NCI-H446 (cell line): ENCODE measurements around the gene TCTN2.

Source experiments
- DNase-seq, 2 experiments: peaks; one replicate each; lab custom pipeline; 2025; lab: John Stamatoyannopoulos, UW

Gene TCTN2

DNA sequence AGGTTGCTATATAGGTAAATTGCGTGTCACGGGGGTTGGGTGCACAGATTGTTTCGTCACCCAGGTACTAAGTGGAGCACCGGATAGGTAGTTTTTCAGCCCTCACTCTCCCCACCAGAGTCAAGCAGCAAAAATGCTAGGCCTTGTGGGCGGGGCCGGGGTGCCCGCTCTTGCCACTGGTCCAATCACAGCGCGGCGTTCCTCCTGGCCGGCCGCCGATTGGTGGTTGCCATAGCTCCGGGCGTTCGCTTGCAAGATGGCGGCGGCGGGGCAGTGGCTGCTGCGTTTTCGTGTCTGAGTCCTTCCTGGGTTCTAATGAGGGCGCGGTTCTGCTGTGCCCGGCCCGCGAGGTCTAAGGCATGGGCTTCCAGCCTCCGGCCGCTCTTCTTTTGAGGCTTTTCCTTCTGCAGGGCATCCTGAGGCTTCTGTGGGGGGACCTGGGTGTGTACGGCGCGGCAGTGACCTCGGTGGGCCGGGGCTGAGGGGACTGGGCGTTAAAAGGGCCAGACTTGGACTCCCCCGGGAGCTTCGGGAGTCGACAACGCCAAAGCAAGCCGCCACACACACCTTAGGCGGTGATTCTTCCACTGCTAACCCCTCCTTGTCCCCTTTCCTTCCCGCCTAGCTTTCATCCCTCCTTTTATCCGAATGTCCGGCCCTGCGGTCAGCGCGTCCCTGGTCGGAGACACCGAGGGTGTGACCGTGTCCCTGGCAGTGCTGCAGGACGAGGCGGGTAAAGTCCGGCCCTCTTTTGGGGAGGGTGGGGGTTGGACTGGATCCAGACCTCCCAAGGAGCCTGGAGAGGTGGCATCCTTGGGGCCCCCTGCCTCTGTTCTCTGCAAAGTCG is at the start of gene TCTN2:
TCTN2 (plus strand) TSS at position 232 of the 847 bp plus-strand sequence; CDS start at position 360, 128 bp downstream.
- peak; percentile 77 to 92 for DNase-seq

DNA sequence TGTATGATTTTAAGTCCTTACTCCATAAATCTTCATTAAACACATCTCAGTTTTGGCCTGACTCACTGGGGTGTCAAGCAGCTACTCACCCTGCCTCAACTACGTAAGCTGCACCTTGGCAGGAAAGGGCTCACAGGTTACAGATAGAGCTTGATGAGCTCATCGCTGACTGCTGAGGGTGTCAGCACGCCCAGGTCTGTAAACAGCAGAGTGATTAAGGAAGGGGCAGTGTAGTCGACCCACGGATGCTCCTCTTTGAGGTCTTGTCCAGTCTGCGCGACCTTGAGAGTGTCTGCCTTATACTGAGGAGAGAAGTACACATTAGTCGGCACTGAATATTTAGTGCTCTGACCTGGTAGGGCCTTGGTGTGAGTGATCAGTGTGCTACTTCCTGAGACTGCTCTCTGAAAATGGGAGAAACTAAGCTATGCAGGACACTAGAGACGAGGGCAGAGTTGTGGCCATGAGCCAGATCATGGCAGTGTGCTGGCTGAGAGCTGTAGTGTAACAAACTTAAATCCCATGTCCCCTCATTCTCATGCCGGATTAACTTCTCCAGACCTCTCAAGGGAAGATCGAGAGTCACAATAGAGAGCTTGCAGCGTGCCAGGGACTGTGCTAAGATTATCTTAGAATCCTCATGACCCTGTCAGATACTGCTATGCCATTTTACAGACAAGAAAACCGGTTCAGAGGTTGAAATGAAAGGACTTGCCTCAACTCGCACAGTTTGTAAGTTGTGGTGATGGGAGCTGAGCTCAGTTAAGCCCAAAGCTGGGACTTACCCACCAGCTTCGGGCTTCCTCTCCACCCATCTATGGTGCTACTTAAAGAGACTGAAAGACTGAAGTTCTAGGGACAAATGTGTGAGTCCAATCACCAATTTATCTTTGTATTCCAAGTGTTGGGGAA is 49.0 kb upstream of the TCTN2 start:
- no peak for DNase-seq

DNA sequence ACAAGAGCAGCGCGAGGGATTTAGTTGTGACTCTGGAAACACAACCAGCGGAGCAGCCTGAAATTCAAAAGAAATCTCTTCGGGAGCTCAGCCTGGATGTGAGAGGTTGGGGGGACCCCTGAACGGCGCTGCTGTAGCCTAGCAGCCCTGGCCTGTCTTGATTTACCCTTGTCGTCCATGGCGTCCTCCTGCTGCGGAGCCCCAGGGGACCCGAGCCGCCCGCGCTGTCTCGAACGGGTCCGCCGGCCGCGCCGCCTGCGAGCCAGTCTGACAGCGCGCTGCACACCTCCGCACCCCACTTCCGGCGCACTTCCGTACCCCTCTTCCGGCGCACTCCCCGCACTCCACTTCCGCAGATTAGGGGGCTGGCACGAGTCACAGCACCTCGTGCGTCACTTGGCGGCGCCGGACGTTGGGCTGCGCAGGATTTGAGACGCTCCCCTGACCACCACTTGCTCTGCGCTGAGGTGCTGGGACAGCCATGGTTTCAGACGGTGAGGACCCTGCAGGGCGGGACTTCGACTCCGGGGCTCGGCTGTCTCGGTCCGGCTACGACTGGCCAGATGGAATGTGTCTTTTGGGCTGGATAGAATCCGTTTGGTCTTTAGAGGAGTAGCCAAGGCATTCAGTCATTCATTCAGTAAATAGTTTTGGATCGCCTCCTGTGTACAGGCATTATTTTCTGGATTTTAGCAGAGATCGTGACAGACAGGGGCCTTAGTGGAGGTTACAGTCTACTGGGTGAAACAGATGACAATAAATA is 37.4 kb upstream of the TCTN2 start, which contains the start of the genes EIF2B1 and GTF2H3:
EIF2B1 (minus strand) TSS at position 308 of the 763 bp plus-strand sequence; CDS start at position 179, 129 bp downstream.
GTF2H3 (plus strand) TSS at position 451 of the 763 bp plus-strand sequence; CDS start at position 482, 31 bp downstream.
- peak; percentile 94 to 96 for DNase-seq

DNA sequence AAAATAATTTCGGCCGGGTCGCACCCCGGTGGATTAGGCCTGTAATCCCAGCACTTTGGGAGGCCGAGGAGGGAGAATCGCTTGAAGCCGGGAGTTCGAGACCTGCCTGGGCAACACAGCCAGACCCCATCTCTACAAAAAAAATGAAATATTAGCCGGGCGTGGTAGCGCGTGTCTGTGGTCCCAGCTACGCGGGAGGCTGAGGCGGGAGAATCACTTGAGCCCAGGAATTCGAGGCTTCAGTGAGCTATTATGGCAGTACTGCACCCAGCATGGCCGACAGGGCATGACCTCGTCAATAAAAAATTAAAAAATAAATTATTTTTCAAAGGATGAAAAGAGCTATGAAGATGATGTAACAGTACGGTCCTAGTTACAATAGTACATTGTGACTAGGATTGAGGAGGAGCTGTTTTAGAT is 36.8 kb upstream of the TCTN2 start:
- DNase-seq, result no peak

DNA sequence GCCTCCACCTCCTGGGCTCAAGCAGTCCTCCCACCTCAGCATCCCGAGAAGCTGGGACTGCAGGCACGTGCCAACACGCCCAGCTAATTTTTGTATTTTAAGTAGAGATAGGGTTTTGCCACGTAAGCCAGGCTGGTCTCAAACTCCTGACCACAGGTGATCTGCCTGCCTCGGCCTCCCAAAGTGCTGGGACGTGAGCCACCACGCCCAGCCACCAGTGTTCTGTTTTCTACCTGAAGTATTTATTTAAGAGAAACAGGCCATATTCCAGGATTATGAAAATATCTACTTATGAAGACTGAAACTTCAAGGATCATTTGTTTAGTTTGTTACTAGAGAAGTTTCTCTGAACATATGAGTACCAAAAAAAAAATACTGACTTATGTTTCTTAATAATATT is 27.0 kb upstream of the TCTN2 start:
- no peak for DNase-seq

DNA sequence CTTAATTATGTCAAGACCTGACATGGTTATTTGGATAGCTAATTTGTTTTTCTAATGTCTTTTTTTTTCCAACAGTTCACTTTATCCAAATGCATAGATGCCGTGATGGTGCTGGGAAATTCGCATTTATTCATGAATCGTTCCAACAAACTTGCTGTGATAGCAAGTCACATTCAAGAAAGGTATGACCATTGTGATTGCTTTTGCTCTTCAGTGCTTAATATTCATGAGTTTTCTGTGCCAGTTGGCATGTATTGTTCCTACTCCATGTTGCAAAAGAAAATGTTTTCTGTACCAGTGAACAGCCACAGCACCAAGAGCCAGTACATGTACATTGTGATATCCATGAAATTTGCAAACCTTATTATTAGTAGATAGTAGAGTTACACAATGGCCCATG is 25.5 kb upstream of the TCTN2 start:
- DNase-seq, result no peak

DNA sequence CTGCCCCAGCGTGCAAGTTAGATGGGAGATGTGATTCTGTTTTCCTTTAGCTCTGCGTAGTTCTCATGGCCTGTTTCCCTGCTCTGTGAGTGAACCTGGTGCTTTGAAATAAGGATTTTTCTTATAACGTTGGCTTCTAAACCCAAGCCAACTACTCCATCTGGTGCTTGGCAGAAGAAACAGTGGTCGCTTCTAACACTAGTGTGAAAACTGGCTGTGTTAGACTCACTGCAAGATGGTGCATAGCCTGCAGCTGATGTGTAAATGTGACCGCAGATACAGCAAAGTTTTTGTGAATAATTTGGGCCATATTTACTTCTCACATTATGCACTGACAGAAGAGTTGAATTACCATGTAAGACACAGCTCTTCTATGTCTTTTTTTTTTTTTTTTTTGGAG is 25.0 kb upstream of the TCTN2 start:
- peak; percentile 10 to 71 for DNase-seq

DNA sequence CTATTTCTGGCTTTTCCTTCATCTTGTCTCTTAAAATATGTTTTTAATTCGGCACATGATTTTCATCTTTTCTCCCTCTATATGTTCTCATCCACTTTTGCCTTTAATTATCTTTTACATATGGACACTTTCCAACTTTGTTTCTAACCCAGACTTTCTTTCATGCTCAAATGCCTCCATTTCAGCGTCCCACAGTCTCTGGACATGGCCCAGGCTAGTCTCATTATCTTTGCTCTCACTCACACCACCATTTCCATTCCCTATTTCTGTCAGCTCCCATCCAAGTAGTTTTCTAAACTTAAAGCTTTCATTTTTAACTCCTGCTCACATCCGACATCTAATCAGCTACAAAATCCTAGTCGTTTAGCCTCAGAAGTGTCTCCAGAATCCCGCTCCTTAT is 22.5 kb upstream of the TCTN2 start:
- DNase-seq, result no peak

DNA sequence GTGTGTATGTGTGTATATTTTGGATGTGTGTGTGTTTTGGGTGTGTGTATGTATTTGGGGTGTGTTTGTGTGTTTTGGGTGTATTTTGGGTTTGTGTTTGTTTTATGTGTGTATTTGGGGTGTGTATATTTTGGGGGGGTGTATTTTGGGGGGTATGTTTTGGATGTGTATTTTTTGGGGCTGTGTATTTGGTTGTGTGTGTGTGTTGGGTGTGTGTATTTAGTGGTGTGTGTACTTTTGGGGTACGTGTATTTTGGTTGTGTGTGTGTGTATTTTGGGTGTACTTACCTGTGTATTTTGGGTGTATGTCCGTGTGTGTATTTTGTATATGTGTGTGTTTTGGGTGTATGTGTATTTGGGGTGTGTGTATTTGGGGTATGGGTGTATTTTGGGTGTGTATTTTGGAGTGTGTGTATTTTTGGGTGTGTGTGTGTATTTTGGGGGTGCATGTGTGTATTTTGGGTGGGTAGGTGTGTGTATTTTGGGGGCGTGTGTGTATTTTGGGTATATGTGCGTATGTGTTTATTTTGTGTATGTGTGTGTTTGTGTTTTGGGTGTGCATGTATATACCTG is 16.7 kb upstream of the TCTN2 start:
- no peak for DNase-seq

DNA sequence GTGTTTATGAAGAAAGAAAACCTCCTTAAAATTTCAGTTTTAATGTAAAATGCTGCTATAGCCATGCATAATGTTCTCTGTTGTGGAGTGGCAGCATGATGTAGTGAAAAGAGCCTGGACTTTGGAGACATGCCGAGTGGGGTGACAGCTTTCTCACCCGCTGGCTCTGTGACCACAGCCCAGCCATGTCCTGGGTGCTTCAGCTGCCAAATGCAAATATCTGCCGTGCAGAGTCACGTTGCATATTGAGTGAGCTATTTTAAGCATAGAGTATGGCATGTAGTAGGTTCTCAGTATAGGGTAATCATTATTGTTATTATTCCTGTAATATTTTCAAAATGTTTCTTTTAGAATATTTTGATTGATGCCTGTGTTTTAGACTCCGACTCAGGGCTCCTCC is 15.5 kb upstream of the TCTN2 start:
- DNase-seq, result no peak

DNA sequence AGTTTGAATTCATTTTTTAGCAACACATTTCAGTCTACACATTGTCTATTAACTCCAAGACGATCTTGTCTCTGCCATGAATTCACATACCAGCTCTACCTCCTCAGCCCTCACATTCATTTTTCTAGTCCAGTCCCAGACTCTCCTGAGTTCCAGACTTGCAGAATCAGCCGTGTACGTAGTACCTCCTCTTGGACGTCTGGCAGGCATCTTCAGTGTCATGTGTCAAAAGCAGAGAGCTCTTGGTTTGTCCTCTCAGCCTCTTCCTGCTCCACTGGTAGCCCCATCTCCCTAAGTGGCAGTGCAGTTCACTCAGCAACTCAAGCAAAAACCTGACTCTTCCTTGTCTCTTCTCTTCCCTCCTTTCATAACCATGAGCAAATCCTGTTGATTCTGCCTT is 14.5 kb upstream of the TCTN2 start:
- DNase-seq, result no peak

DNA sequence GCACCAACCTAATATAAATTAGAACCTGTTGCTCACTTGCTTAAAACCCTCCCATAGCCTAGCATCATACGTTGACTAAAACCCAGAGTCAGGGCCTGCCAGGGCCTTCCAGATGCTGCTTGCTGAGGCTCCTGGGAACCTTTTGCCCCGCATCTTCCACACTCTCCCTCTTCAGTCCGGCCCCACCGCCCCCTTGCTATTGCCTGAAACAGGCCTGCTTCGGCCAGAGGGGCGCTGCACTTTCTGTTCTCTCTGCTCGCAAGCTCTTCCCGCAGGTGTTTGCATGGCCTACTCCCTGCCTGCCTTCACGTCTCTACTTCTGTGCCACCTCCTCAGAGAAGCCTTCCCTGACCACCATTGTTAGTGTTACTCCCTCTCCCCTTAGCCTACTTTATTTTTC is 13.7 kb upstream of the TCTN2 start:
- no peak for DNase-seq

DNA sequence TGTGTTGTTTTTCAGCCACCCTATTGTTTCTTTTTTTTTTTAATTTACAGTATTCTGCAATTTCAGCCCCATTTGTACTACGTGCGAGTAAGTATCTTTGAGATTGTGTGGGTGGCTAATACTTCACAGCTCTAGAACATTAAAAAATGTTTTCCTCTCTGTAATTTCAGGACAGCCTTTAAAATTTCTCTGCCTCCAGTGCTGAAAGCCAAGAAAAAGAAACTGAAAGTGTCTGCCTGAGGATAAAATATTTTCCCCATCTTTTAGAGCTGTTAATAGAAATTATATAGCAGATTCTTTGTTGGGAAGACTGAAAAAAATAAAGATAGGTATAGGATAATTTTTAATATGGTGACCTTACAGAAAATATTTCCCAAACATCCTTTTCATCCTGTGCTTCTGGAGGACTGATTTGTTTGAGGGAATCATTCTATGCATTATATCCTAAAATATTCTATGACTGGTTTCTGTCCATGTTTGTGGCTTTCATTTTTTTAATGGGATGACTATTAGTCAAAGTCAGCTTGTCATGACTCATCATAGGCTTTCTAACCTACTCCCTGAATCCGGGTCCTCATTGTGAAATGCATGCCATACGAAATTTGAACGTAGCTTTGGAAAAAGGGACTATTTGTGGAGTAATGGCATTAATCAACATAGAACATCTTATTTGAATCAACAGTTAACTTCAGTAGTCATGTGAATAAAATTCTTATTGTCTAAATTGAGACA is 10.8 kb upstream of the TCTN2 start:
- no peak for DNase-seq

DNA sequence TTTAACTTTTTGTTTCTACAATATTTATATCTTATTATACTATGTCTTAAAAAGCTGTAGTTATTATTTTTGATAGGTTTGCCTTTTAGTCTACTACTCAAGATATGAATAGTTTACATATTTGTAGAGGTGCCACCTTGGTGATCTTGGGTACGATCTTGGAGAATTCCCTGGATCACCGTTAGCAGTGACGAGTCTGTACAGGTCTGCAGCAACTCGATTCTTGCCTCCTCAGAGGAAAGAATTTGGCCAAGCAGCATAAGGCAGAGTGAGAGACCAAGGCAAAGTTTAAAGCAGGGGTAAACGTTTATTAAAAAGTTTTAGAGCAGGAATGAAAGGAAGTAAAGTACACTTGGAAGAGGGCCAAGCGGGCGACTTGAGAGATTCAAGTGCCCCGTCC is 3.1 kb upstream of the TCTN2 start:
- no peak for DNase-seq

DNA sequence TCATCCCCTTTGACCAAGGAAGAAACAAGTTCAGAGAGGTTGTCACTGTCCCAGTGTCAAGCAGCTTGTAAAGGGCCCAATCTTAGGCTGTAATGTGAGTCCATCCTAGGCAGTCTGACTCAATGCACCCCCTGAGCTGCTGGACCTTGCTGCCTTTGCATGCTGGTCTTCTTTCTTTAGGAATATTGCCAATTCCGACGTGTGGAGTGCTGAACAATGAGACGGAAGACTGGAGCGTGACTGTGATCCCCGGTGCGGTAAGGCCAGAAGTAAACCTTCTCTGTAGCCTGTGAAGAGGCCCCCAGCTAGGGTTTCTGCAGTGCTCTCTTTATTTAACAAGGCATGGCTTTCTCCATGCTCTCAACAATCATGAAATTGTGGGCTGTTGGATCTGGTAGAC is 963 bp downstream of the TCTN2 start:
- no peak for DNase-seq

DNA sequence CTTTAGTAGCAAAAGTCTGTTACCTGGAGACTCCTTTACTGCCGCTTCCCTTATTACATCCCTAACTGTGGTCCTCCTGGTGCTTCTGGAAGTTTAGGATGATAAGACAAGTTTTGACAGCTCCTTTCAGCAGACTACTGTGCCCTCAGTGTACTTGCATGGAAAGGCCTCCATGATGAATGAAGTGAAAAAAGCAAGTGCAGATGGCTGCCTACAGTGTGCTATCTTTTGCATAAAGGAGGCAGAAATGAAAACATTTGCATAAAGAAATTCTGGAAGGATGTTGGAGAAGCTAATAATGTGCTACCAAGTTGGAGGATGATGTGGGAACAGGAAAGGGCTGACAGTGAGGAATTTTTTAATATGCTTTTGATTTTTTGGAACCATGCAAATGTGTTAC is 4.5 kb downstream of the TCTN2 start:
- DNase-seq, result no peak

DNA sequence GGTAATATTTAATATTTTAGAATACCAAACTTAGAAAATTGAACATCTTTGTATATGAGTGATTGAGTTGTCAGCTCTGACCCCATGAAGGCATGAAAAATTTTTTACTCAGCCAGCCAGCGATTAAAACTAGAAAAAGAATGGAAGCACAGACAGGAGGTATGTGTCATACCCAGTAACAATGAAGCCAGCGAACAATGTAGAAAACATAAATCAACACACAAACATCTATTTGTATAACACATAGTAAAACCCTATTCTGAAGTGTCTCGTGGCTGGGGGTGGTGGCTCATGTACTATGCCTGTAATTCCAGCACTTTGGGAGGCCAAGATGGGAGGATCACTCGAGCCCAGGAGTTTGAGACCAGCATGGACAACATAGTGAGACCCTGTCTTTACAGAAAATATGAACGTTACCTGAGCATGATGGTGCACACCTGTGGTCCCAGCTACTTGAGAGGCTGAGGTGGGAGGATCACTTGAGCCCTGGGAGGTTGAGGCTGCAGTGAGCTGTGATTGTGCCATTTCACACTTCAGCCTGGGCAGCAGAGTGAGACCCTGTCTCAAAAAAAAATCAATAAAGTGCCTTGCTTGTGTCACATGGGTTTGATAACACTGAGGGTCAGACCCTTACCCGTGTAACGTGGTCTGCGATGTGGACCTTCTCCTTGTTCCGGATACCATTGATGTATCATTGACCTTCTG is 5.9 kb downstream of the TCTN2 start:
- no peak for DNase-seq

DNA sequence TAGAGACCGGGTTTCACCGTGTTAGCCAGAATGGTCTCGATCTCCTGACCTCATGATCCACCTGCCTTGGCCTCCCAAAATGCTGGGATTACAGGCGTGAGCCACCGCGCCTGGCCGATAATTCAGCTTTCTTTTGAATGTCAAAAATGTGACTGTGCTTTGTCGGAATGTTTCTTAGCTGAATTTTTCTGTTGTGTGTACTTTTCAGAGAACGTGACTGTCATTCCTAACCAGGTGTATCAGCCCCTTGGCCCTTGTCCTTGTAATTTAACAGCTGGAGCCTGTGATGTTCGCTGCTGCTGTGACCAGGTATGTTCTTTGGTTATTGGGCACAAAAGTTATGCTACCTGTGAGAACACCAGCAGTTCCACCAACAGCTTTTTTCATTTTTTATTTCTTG is 8.1 kb downstream of the TCTN2 start:
- DNase-seq, result no peak

DNA sequence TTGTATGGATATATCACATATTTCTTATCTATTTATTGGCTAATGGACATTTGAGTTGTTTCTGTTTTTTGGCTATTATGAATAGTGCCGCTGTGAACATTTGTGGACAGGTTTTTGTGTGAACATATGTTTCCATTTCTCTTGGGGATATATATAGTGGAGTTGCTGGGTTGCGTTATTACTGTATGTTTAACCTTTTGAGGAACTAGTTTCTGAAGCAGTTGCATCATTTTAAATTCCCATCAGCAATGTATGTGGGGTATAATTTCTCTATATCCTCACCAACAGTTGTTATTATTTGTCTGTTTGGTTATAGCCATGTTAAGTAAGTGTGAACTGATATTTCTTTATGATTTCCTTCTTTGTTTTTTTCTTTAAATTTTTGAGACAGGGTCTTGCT is 10.7 kb downstream of the TCTN2 start:
- DNase-seq, result no peak

DNA sequence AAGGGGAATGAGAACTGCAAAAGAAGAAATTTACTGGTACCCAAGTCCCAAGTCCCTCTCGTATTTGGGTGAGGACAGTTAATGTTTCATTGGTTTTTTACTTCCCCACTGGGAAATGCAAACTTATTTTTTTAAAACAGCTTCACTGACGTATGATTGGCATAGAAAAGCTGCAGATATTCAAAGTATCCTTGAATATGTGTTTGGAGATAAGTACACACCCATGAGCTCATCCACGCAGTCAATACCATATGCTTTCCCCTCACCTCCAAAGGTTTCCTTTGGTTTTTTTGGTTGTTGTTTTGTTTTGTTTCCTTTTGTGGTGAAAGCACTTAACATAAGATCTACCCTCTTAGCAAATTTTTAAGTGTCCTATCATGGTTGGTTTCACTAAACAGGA is 13.1 kb downstream of the TCTN2 start:
- no peak for DNase-seq
